SIG-M5 (cell line): ENCODE data around the gene BTG1.

Experiments used
- DNase-seq: peaks from one replicate; lab custom pipeline; 2025; lab: John Stamatoyannopoulos, UW

Gene BTG1

GRCh38 chr12:92145731-92146496 lies at the start of gene BTG1:
TSS of gene BTG1 (minus strand) at chr12:92145846. CDS start at chr12:92145535, 311 bp downstream.
- peak; percentile 98 for DNase-seq

GRCh38 chr12:92194561-92194960 lies 48.9 kb upstream of the BTG1 start:
- no peak for DNase-seq

GRCh38 chr12:92193846-92194245 lies 48.2 kb upstream of the BTG1 start:
- no peak for DNase-seq

- DNase-seq = no peak
Observed at GRCh38 chr12:92193063-92193462, 47.4 kb upstream of the BTG1 start.

GRCh38 chr12:92192360-92192759 lies 46.7 kb upstream of the BTG1 start:
- DNase-seq = no peak

GRCh38 chr12:92191061-92191460 lies 45.4 kb upstream of the BTG1 start:
- no peak for DNase-seq

GRCh38 chr12:92188517-92189188 lies 43.0 kb upstream of the BTG1 start:
- DNase-seq = no peak

- DNase-seq = no peak
Observed at GRCh38 chr12:92186038-92186470, 40.4 kb upstream of the BTG1 start.

- DNase-seq = no peak
Observed at GRCh38 chr12:92185052-92185451, 39.4 kb upstream of the BTG1 start.

- DNase-seq = no peak
Observed at GRCh38 chr12:92183575-92183974, 37.9 kb upstream of the BTG1 start.

GRCh38 chr12:92178340-92178739 lies 32.7 kb upstream of the BTG1 start:
- no peak for DNase-seq

- DNase-seq = no peak
Observed at GRCh38 chr12:92176646-92177045, 31.0 kb upstream of the BTG1 start.

- DNase-seq = no peak
Observed at GRCh38 chr12:92175961-92176360, 30.3 kb upstream of the BTG1 start.

- no peak for DNase-seq
Observed at GRCh38 chr12:92170050-92170449, 24.4 kb upstream of the BTG1 start.

GRCh38 chr12:92167075-92167474 lies 21.4 kb upstream of the BTG1 start:
- DNase-seq = no peak

- no peak for DNase-seq
Observed at GRCh38 chr12:92164712-92165111, 19.1 kb upstream of the BTG1 start.

- DNase-seq = no peak
Observed at GRCh38 chr12:92162079-92162478, 16.4 kb upstream of the BTG1 start.

- no peak for DNase-seq
Observed at GRCh38 chr12:92158796-92159439, 13.3 kb upstream of the BTG1 start.

- no peak for DNase-seq
Observed at GRCh38 chr12:92156704-92157395, 11.2 kb upstream of the BTG1 start.

GRCh38 chr12:92156139-92156538 lies 10.5 kb upstream of the BTG1 start:
- no peak for DNase-seq

GRCh38 chr12:92155733-92156132 lies 10.1 kb upstream of the BTG1 start:
- no peak for DNase-seq

GRCh38 chr12:92151916-92152315 lies 6.3 kb upstream of the BTG1 start:
- no peak for DNase-seq
